Neuronal stem cell (in vitro differentiated cells): Measurements from ENCODE around the gene SFXN2.

Experiments
- DNase-seq: peaks from one replicate; pipeline ENCODE4 v3.0.0-alpha.2; 2013; ENCODE audit warnings: low spot score
- H2AFZ ChIP-seq: one replicate; pipeline ENCODE4 v1.6.1; 2013; ENCODE audit warnings: mild to moderate bottlenecking, low read length, inconsistent platforms
- H2AK5ac ChIP-seq: 2 replicates; pipeline ENCODE4 v1.6.1; 2013; ENCODE audit warnings: low read depth, mild to moderate bottlenecking, inconsistent platforms, low read length, moderate library complexity, mixed read lengths
- H2BK120ac ChIP-seq: 2 replicates; pipeline ENCODE4 v1.6.1; 2013; ENCODE audit warnings: low read depth, mild to moderate bottlenecking, inconsistent platforms, low read length, moderate library complexity, mixed read lengths
- H2BK12ac ChIP-seq: one replicate; pipeline ENCODE4 v1.6.1; 2013; ENCODE audit warnings: low read length, inconsistent platforms
- H2BK15ac ChIP-seq: 2 replicates; pipeline ENCODE4 v1.6.1; 2013; ENCODE audit warnings: mild to moderate bottlenecking, low read length, inconsistent platforms, mixed read lengths
- H2BK5ac ChIP-seq: one replicate; pipeline ENCODE4 v1.6.1; 2013; ENCODE audit warnings: inconsistent platforms, mild to moderate bottlenecking, low read length, moderate library complexity
- H3K14ac ChIP-seq: one replicate; pipeline ENCODE4 v1.6.1; 2013; ENCODE audit warnings: low read length, inconsistent platforms
- H3K18ac ChIP-seq: 2 replicates; pipeline ENCODE4 v1.6.1; 2013; ENCODE audit warnings: low read length, inconsistent platforms
- H3K23ac ChIP-seq: 2 replicates; pipeline ENCODE4 v1.6.1; 2013; ENCODE audit warnings: low read depth, mild to moderate bottlenecking, mixed read lengths, low read length, inconsistent platforms; ENCODE audit not compliant: poor library complexity
- H3K27ac ChIP-seq: replicated peaks from 3 replicates; pipeline ENCODE4 v1.5.1; 2013; ENCODE audit warnings: low read length, inconsistent platforms
- H3K27me3 ChIP-seq, 3 experiments: 2 replicates each; pipeline ENCODE4 v1.6.1; 2013; ENCODE audit warnings: low read length in 3 of 3, mild to moderate bottlenecking in 2 of 3, inconsistent platforms in 1 of 3, low read depth in 1 of 3, mixed read lengths in 1 of 3, moderate library complexity in 1 of 3; ENCODE audit not compliant: control insufficient read depth in 3 of 3, insufficient read depth in 3 of 3
- H3K36me3 ChIP-seq, 2 donors: replicated peaks in 1 of 2; 2 replicates each; pipeline ENCODE4 v1.6.1; 2013; ENCODE audit warnings: low read length in 2 of 2; ENCODE audit not compliant: control insufficient read depth in 2 of 2, insufficient read depth in 2 of 2
- H3K4ac ChIP-seq: 2 replicates; pipeline ENCODE4 v1.6.1; 2013; ENCODE audit warnings: inconsistent platforms, mild to moderate bottlenecking, low read length, moderate library complexity
- H3K4me1 ChIP-seq, 2 donors: 1 replicate in 1 of 2; 2 replicates in 1 of 2; pipeline ENCODE4 v1.6.1; 2013; ENCODE audit warnings: low read length in 2 of 2, low read depth in 1 of 2; ENCODE audit not compliant: control insufficient read depth in 2 of 2, insufficient read depth in 1 of 2
- H3K4me2 ChIP-seq: one replicate; pipeline ENCODE4 v1.6.1; 2013; ENCODE audit warnings: mild to moderate bottlenecking, low read length, inconsistent platforms; ENCODE audit not compliant: insufficient read depth, poor library complexity, severe bottlenecking
- H3K4me3 ChIP-seq, 2 donors: 2 replicates each; pipeline ENCODE4 v1.5.1; 2013; ENCODE audit warnings: low read length in 2 of 2, mild to moderate bottlenecking in 2 of 2, inconsistent platforms in 1 of 2, moderate library complexity in 1 of 2
- H3K79me1 ChIP-seq: one replicate; pipeline ENCODE4 v1.6.1; 2013; ENCODE audit warnings: low read depth, mild to moderate bottlenecking, inconsistent platforms, low read length, moderate library complexity
- H3K9ac ChIP-seq: one replicate; pipeline ENCODE4 v1.6.1; 2013; ENCODE audit warnings: mild to moderate bottlenecking, low read depth, low read length, inconsistent platforms; ENCODE audit not compliant: poor library complexity
- H3K9me3 ChIP-seq, 2 donors: replicated peaks in 1 of 2; 2 replicates each; pipeline versions ENCODE3 to v1.6.1; 2013; ENCODE audit warnings: low read length in 2 of 2, mild to moderate bottlenecking in 2 of 2, inconsistent platforms in 1 of 2, low read depth in 1 of 2, mixed read lengths in 1 of 2, moderate library complexity in 1 of 2; ENCODE audit not compliant: control insufficient read depth in 2 of 2, insufficient read depth in 1 of 2
- H4K8ac ChIP-seq: one replicate; pipeline ENCODE4 v1.6.1; 2013; ENCODE audit warnings: low read depth, mild to moderate bottlenecking, inconsistent platforms, low read length, moderate library complexity
- H4K91ac ChIP-seq: one replicate; pipeline ENCODE4 v1.6.1; 2013; ENCODE audit warnings: low read length, low read depth, mild to moderate bottlenecking, inconsistent platforms; ENCODE audit not compliant: poor library complexity
- WGBS, 2 donors: extraction: QIAGEN DNeasy Blood & Tissue Kit; methylation state at CpG; one replicate each; pipeline ENCODE4 v1.1.7; 2013; ENCODE audit warnings: missing lambda C conversion rate in 2 of 2, mixed read lengths in 1 of 2; ENCODE audit not compliant: insufficient read length in 2 of 2, insufficient replicate concordance in 1 of 2; ENCODE audit errors: extremely low coverage in 2 of 2; 5-methylcytosine and 5-hydroxymethylcytosine counted together

SFXN2 gene

DNA sequence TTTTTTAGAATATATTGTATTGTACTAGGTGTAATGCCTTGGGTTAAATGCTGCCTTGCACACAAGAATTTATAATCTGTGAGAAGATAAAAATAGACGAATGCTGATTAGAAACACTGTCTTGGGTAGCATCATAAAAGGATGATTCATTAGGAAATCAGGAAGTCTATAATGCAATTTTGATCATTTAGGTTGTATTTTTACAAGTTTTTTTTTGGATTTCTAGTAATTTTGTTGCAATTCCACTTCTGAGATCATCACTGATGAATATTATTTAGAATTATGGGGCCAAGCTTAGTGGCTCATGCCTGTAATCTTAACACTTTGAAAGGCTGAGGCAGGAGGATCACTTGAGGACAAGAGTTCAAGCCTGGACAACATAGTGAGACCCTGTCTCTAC lies 58.9 kb downstream of the SFXN2 start:
- Histone ChIP-seq H3K36me3 (no peaks in the 10 kb centered on the region), H3K27me3 (no peaks in the 10 kb centered on the region), H3K4me3 (no peak overlapping the region), H3K27ac (no peak overlapping the region), H3K9ac (no peak overlapping the region), H4K8ac (no peak overlapping the region), H3K23ac (no peak overlapping the region), H3K18ac (no peak overlapping the region), H2BK120ac (no peak overlapping the region), H2BK5ac (no peak overlapping the region), H3K14ac (no peak overlapping the region), H4K91ac (no peak overlapping the region), H3K4me2 (no peak overlapping the region), H3K4ac (no peak overlapping the region), H3K4me1 (peaks cover 22 to 27% of the 10 kb centered on the region in 2 donors), H3K79me1 (no peaks in the 10 kb centered on the region), H3K9me3 (no peaks in the 10 kb centered on the region), H2AFZ (no peak overlapping the region), H2BK15ac (no peak overlapping the region), H2AK5ac (no peak overlapping the region), H2BK12ac (no peak overlapping the region)
- no CpG with 5 or more reads among the region's 1 CpG for WGBS, 2 donors
- DNase-seq, result no peak

GRCh38 chr10:102773986-102774385 lies 59.5 kb downstream of the SFXN2 start:
- H4K8ac ChIP-seq, result no peak overlapping the region
- no peak overlapping the region for H3K14ac ChIP-seq
- H2AFZ ChIP-seq, result no peak overlapping the region
- WGBS, 2 donors, result no CpG with 5 or more reads among the region's 5 CpGs
- H3K18ac ChIP-seq, result no peak overlapping the region
- no peak overlapping the region for H3K27ac ChIP-seq
- DNase-seq, result no peak
- H3K9ac ChIP-seq, result peak overlapping the region; percentile 17
- H2BK5ac ChIP-seq, result no peak overlapping the region
- H3K4me2 ChIP-seq, result no peak overlapping the region
- H3K79me1 ChIP-seq, result no peaks in the 10 kb centered on the region
- H2BK15ac ChIP-seq, result no peak overlapping the region
- peaks cover 22 to 28% of the 10 kb centered on the region in 2 donors for H3K4me1 ChIP-seq
- H2AK5ac ChIP-seq, result no peak overlapping the region
- H3K36me3 ChIP-seq, result no peaks in the 10 kb centered on the region
- H2BK12ac ChIP-seq, result no peak overlapping the region
- H3K27me3 ChIP-seq, result no peaks in the 10 kb centered on the region
- no peaks in the 10 kb centered on the region for H3K9me3 ChIP-seq
- H3K23ac ChIP-seq, result no peak overlapping the region
- no peak overlapping the region for H4K91ac ChIP-seq
- H2BK120ac ChIP-seq, result no peak overlapping the region
- H3K4ac ChIP-seq, result no peak overlapping the region
- H3K4me3 ChIP-seq, result no peak overlapping the region

DNA sequence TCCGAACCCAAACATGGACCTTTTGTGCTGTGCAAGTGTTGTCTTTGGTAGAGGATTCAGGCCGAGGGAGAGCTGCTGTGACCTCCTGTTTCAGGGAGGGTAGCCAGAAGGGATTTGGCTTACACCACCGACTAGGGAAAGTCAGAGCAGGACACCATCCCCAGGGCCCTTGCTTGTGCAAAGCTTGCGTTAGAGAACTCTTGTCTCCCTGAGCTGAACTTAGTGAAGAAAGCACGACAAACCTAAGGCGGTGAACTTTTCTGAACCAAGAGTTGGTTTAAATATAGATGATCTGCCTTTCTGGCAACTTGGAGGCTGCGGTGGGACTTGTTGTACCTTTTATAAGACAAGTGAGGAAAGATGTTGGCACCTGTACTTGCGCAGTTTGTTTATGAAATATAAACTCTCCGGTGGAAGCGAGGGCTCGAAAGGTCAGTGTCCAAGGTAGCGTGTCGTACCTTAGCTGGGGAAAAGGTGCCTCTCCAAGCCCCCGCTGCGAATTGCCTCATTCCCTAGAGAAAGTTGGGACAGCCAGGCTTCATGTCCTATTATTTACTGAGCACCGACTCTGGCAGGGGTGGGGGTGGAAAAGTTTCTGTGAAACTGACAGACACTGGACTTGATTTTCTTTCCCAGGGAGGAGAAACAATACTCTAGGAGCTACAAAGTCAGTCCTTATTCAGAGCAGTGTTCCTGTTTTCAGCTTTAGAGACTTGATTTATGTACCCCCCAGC lies 60.9 kb downstream of the SFXN2 start:
- peak overlapping the region; percentile 27 for H3K4me2 ChIP-seq
- H2AFZ ChIP-seq, result peak overlapping the region; percentile 69
- H2BK120ac ChIP-seq, result no peak overlapping the region
- no peak overlapping the region for H2BK5ac ChIP-seq
- H3K4me1 ChIP-seq, result peaks cover 22 to 25% of the 10 kb centered on the region in 2 donors
- no CpG with 5 or more reads among the region's 16 CpGs for WGBS, 2 donors
- H3K4ac ChIP-seq, result no peak overlapping the region
- no peak overlapping the region for H4K91ac ChIP-seq
- H3K9ac ChIP-seq, result peak overlapping the region; percentile 50
- no peak overlapping the region for H2BK12ac ChIP-seq
- H3K27ac ChIP-seq, result no peak overlapping the region
- no peak overlapping the region for H3K14ac ChIP-seq
- peak overlapping the region in 1 of 2 donors; percentile 50 for H3K4me3 ChIP-seq
- no peak overlapping the region for H2BK15ac ChIP-seq
- peak overlapping the region; percentile 67 for H3K18ac ChIP-seq
- no peaks in the 10 kb centered on the region for H3K36me3 ChIP-seq
- no peaks in the 10 kb centered on the region for H3K79me1 ChIP-seq
- H3K23ac ChIP-seq, result no peak overlapping the region
- H4K8ac ChIP-seq, result no peak overlapping the region
- no peak overlapping the region for H2AK5ac ChIP-seq
- H3K9me3 ChIP-seq, result no peaks in the 10 kb centered on the region
- H3K27me3 ChIP-seq, result no peaks in the 10 kb centered on the region
- no peak for DNase-seq

- Histone ChIP-seq H3K36me3 (no peaks in the 10 kb centered on the region), H3K9ac (peak overlapping the region; percentile 50), H3K14ac (no peak overlapping the region), H2BK5ac (no peak overlapping the region), H3K18ac (peak overlapping the region; percentile 67), H3K27ac (peak overlapping the region; percentile 55), H4K91ac (no peak overlapping the region), H3K79me1 (no peaks in the 10 kb centered on the region), H3K4me1 (peaks cover 26 to 29% of the 10 kb centered on the region in 2 donors), H3K4me3 (peak overlapping the region in 1 of 2 donors; percentile 50), H3K27me3 (no peaks in the 10 kb centered on the region), H2BK120ac (no peak overlapping the region), H3K4ac (no peak overlapping the region), H3K4me2 (peak overlapping the region; percentile 29), H4K8ac (no peak overlapping the region), H2AFZ (peak overlapping the region; percentile 69), H2BK12ac (no peak overlapping the region), H2BK15ac (no peak overlapping the region), H3K9me3 (no peaks in the 10 kb centered on the region), H3K23ac (no peak overlapping the region), H2AK5ac (no peak overlapping the region)
- DNase-seq, result no peak
- WGBS, 2 donors, result no CpG with 5 or more reads among the region's 17 CpGs
Observed at GRCh38 chr10:102775935-102776669, 61.7 kb downstream of the SFXN2 start.
